MCF 10A (cell line): ENCODE data around the gene KRT15. TPM values are rescaled to one million over a fixed set of nuclear protein-coding genes. Genes with fewer than 3 reads are reported as not detected.
A peak's percentile ranks its signal among the peaks of the same experiment; 100 is the strongest.

Experiments
- BruUV-seq: library from RNA; stranded (reverse); fragments of 400-500 nt; replicated peaks from 2 replicates; lab custom pipeline; 2021; lab: Mats Ljungman, UMichigan
- CTCF ChIA-PET: fragments of 300-600 bp; sonication (Branson Sonifier 250); formaldehyde crosslinking; extraction: SDS; loops from one replicate; lab custom pipeline; 2021; ENCODE audit warnings: antibody characterized with exemption, inconsistent platforms; lab: Yijun Ruan, JAX
- POLR2A ChIA-PET: fragments of 300-600, 350-650 bp; sonication (Branson Sonifier 250); formaldehyde crosslinking; extraction: SDS; loops from one replicate; lab custom pipeline; 2020; ENCODE audit warnings: antibody characterized with exemption, inconsistent platforms; lab: Yijun Ruan, JAX
- DNase-seq: peaks from one replicate; pipeline ENCODE4 v3.0.0-alpha.2; 2018; ENCODE audit not compliant: unreplicated experiment
- H3K27ac Mint-ChIP-seq: one replicate; pipeline ENCODE4 v1.8.0; 2022; ENCODE audit warnings: mild to moderate bottlenecking, low read depth, mixed read lengths; ENCODE audit not compliant: unreplicated experiment
- H3K27me3 Mint-ChIP-seq: one replicate; pipeline ENCODE4 v1.8.0; 2022; ENCODE audit warnings: mixed read lengths; ENCODE audit not compliant: insufficient read depth, unreplicated experiment
- H3K36me3 Mint-ChIP-seq: one replicate; pipeline ENCODE4 v1.8.0; 2022; ENCODE audit warnings: mild to moderate bottlenecking, moderate library complexity, mixed read lengths; ENCODE audit not compliant: insufficient read depth, unreplicated experiment
- H3K4me1 Mint-ChIP-seq: one replicate; pipeline ENCODE4 v1.8.0; 2022; ENCODE audit warnings: mixed read lengths; ENCODE audit not compliant: insufficient read depth, unreplicated experiment
- H3K4me3 Mint-ChIP-seq: one replicate; pipeline ENCODE4 v1.8.0; 2022; ENCODE audit warnings: mild to moderate bottlenecking, moderate library complexity, mixed read lengths; ENCODE audit not compliant: unreplicated experiment
- H3K9me3 Mint-ChIP-seq: one replicate; pipeline ENCODE4 v1.8.0; 2022; ENCODE audit warnings: mixed read lengths; ENCODE audit not compliant: unreplicated experiment
- CTCF ChIP-seq: fragments of 200-600 bp; IDR thresholded peaks from one replicate; pipeline ENCODE4 v1.8.0; 2022; ENCODE audit warnings: antibody characterized with exemption, mild to moderate bottlenecking; ENCODE audit not compliant: unreplicated experiment
- intact Hi-C: fragments of 100-400 bp; cut with micrococcal nuclease; formaldehyde crosslinking; loops from 2 replicates; pipeline ENCODE4 v1.14.1; 2022
- microRNA-seq: library from miRNA; unstranded; fragments of <30 nt; microRNA quantifications from one replicate; pipeline ENCODE4 v1.2.0, GENCODE V29; 2022
- total RNA-seq: library from RNA; stranded (reverse); gene quantifications from 2 replicates; pipeline ENCODE4 v1.2.3, GENCODE V29; 2022

KRT15 gene
- total RNA-seq, 1 experiment from 2014 or later = 83.4 TPM

- ChIA-PET CTCF (no interaction called here), POLR2A (interaction anchor here (1.1 to 1.7 kb wide), 2 partner anchors 18 to 44 kb away, joined by 3 to 6 read pairs; no protein-coding TSS in a partner anchor)
- peaks cover 9% of the 10 kb centered on the region for H3K4me1 Mint-ChIP-seq
- H3K27me3 Mint-ChIP-seq = peaks cover 13% of the 10 kb centered on the region
- no peak for TF ChIP-seq CTCF
- no peaks in the 10 kb centered on the region for H3K9me3 Mint-ChIP-seq
- H3K27ac Mint-ChIP-seq = peak overlapping the region; percentile 46
- DNase-seq = peak; percentile 99
- H3K36me3 Mint-ChIP-seq = no peaks in the 10 kb centered on the region
- H3K4me3 Mint-ChIP-seq = peak overlapping the region; percentile 4
- intact Hi-C loops = no loop called here
- no TSS peak for BruUV-seq
Measured at GRCh38 chr17:41464682-41465081, 54.0 kb downstream of the KRT15 start.

- Mint-ChIP-seq H3K9me3 (no peaks in the 10 kb centered on the region), H3K27ac (no peak overlapping the region), H3K4me3 (no peak overlapping the region), H3K4me1 (peaks cover 9% of the 10 kb centered on the region), H3K36me3 (no peaks in the 10 kb centered on the region), H3K27me3 (peaks cover 13% of the 10 kb centered on the region)
- DNase-seq = no peak
- intact Hi-C loops = no loop called here
- TF ChIP-seq CTCF = no peak
- POLR2A ChIA-PET = interaction anchor here (1.7 kb wide), 1 partner anchor 44 kb away, joined by 6 read pairs; no protein-coding TSS in a partner anchor
- CTCF ChIA-PET = interaction anchor here (0.6 to 1.0 kb wide), 4 partner anchors 126 to 840 kb away, joined by 3 to 5 read pairs (median 3); no protein-coding TSS in a partner anchor
- BruUV-seq = no TSS peak
Measured at GRCh38 chr17:41464173-41464572, 54.5 kb downstream of the KRT15 start.

GRCh38 chr17:41463746-41464145, 54.9 kb downstream of the KRT15 start:
- DNase-seq = no peak

More at GRCh38 chr17:41463746-41464145, 54.9 kb downstream of the KRT15 start:
- Mint-ChIP-seq H3K4me3 (no peak overlapping the region), H3K36me3 (no peaks in the 10 kb centered on the region), H3K4me1 (peaks cover 9% of the 10 kb centered on the region), H3K9me3 (no peaks in the 10 kb centered on the region), H3K27ac (no peak overlapping the region), H3K27me3 (peaks cover 14% of the 10 kb centered on the region)
- intact Hi-C loops = no loop called here
- POLR2A ChIA-PET = interaction anchor here (1.0 to 1.7 kb wide), 2 partner anchors 25 to 44 kb away, joined by 3 to 6 read pairs; no protein-coding TSS in a partner anchor
- no TSS peak for BruUV-seq
- CTCF ChIA-PET = interaction anchor here (0.6 to 1.0 kb wide), 4 partner anchors 125 to 839 kb away, joined by 3 to 5 read pairs (median 3); no protein-coding TSS in a partner anchor
- no peak for TF ChIP-seq CTCF

Small RNA genes within 50 kb of the gene (microRNA-seq; reads per million reads assigned to microRNA genes)
- 6.7 reads per million, percentile 41 among the genes with 10 or more reads in this experiment for gene MIR6510

Other genes starting within 250 kb of the KRT15 start
- gene KRTAP9-7, start 243.2 kb downstream of the KRT15 start, total RNA-seq = not detected in 2 replicates
- not detected in 2 replicates for gene KRTAP29-1, start 216.0 kb downstream of the KRT15 start, total RNA-seq
- not detected in 2 replicates for gene KRTAP16-1, start 209.6 kb downstream of the KRT15 start, total RNA-seq
- gene KRTAP17-1, start 203.2 kb downstream of the KRT15 start, total RNA-seq = not detected in 2 replicates
- not detected in 2 replicates for gene KRT33A, start 168.1 kb downstream of the KRT15 start, total RNA-seq
- gene KRT33B, start 149.1 kb downstream of the KRT15 start, total RNA-seq = not detected in 2 replicates
- 0.40 and 0.42 TPM in 2 replicates for gene KRT34, start 136.6 kb downstream of the KRT15 start, total RNA-seq
- gene KRT31, start 121.3 kb downstream of the KRT15 start, total RNA-seq = not detected in 2 replicates
- gene KRT37, start 94.3 kb downstream of the KRT15 start, total RNA-seq = not detected in 2 replicates
- not detected in 2 replicates for gene KRT38, start 77.9 kb downstream of the KRT15 start, total RNA-seq
- not detected in 2 replicates for gene KRT32, start 51.5 kb downstream of the KRT15 start, total RNA-seq
- not detected in 2 replicates for gene KRT35, start 37.7 kb downstream of the KRT15 start, total RNA-seq
- gene KRT36, start 29.0 kb downstream of the KRT15 start, total RNA-seq = not detected in 2 replicates
- gene KRT13, start 13.3 kb downstream of the KRT15 start, total RNA-seq = not detected in 2 replicates
- gene KRT19, start 9.4 kb upstream of the KRT15 start, total RNA-seq = 0.68 TPM in 1 of 2 replicates, not detected in the other
- gene KRT9, start 53.2 kb upstream of the KRT15 start, total RNA-seq = 0.21 and 0.27 TPM in 2 replicates
- gene KRT14, start 68.0 kb upstream of the KRT15 start, total RNA-seq = 696 and 1,755 TPM in 2 replicates
- 74.5 and 109 TPM in 2 replicates for gene KRT16, start 93.9 kb upstream of the KRT15 start, total RNA-seq
- 1,990 and 4,105 TPM in 2 replicates for gene KRT17, start 105.7 kb upstream of the KRT15 start, total RNA-seq
- 1,945 and 2,169 TPM in 2 replicates for gene EIF1, start 170.0 kb upstream of the KRT15 start, total RNA-seq
- not detected in 2 replicates for gene GAST, start 193.4 kb upstream of the KRT15 start, total RNA-seq
- gene HAP1, start 215.8 kb upstream of the KRT15 start, total RNA-seq = 0.37 and 0.49 TPM in 2 replicates